Measurements from ENCODE around the gene ZNF345.

The ZNF345 gene

GRCh38 chr19:36918090-36918489, 67.4 kb downstream of the ZNF345 start:
- DNase-seq, result no peak
